ENCODE measurements around the gene SIN3A. TPM values are rescaled to one million over a fixed set of nuclear protein-coding genes. Genes with fewer than 3 reads are reported as not detected.
"Not testable (repeated sequence)": the region's sequence is repeated elsewhere in the genome, so short reads cannot be mapped to it uniquely, and the experiment has no call there.

The SIN3A gene
- total and polyA plus RNA-seq, 2 donors from 2014 or later = 9.2 to 74.3 TPM

- Histone ChIP-seq H3K4me3 (ENCODE audit: low read length in 3 of 3) (no peak overlapping the region), H3K9me3 (ENCODE audit: control insufficient read depth in 2 of 3, insufficient read depth in 1 of 3, low read length in 3 of 3) (no peaks in the 10 kb centered on the region), H3K36me3 (ENCODE audit: control insufficient read depth in 2 of 3, insufficient read depth in 3 of 3, low read length in 3 of 3) (peaks cover 9 to 41% (median 33%) of the 10 kb centered on the region in 3 donors), H3K4me1 (ENCODE audit: control insufficient read depth in 2 of 3, insufficient read depth in 2 of 3, low read depth in 1 of 3, low read length in 3 of 3) (no peaks in the 10 kb centered on the region), H3K27me3 (ENCODE audit: control insufficient read depth, insufficient read depth, low read length) (no peaks in the 10 kb centered on the region), H3K27ac (ENCODE audit: low read depth in 2 of 2, low read length in 2 of 2) (no peak overlapping the region), H3K9ac (ENCODE audit: low read length in 3 of 3) (no peak overlapping the region)
- no peak for TF ChIP-seq CTCF (IDR thresholded peaks at IDR 0.05; ENCODE audit: borderline replicate concordance, extremely low read depth, insufficient read depth)
- FAIRE-seq = no peak
- no peak for DNase-seq
- intact Hi-C loops (cut with DNase I) = no loop called here
These were observed 47.6 kb downstream of the SIN3A start for GRCh38 chr15:75403892-75404291.

GRCh38 chr15:75397494-75397893 lies 54.0 kb downstream of the SIN3A start:
- Histone ChIP-seq H3K9me3 (ENCODE audit: control insufficient read depth in 2 of 3, insufficient read depth in 1 of 3, low read length in 3 of 3) (no peaks in the 10 kb centered on the region), H3K27ac (ENCODE audit: low read depth in 2 of 2, low read length in 2 of 2) (no peak overlapping the region), H3K36me3 (ENCODE audit: control insufficient read depth in 2 of 3, insufficient read depth in 3 of 3, low read length in 3 of 3) (peaks cover 17 to 54% (median 42%) of the 10 kb centered on the region in 3 donors), H3K27me3 (ENCODE audit: control insufficient read depth, insufficient read depth, low read length) (no peaks in the 10 kb centered on the region), H3K9ac (ENCODE audit: low read length in 3 of 3) (no peak overlapping the region), H3K4me1 (ENCODE audit: control insufficient read depth in 2 of 3, insufficient read depth in 2 of 3, low read depth in 1 of 3, low read length in 3 of 3) (no peaks in the 10 kb centered on the region), H3K4me3 (ENCODE audit: low read length in 3 of 3) (no peak overlapping the region)
- intact Hi-C loops (cut with DNase I) = no loop called here
- DNase-seq (no peak), FAIRE-seq (no peak)
- no peak for TF ChIP-seq CTCF (IDR thresholded peaks at IDR 0.05; ENCODE audit: borderline replicate concordance, extremely low read depth, insufficient read depth)

GRCh38 chr15:75389791-75390382 lies 61.6 kb downstream of the SIN3A start:
- Histone ChIP-seq H3K4me1 (ENCODE audit: control insufficient read depth in 2 of 3, insufficient read depth in 2 of 3, low read depth in 1 of 3, low read length in 3 of 3) (no peaks in the 10 kb centered on the region), H3K4me3 (ENCODE audit: low read length in 3 of 3) (no peak overlapping the region), H3K36me3 (ENCODE audit: control insufficient read depth in 2 of 3, insufficient read depth in 3 of 3, low read length in 3 of 3) (peaks cover 16 to 68% (median 43%) of the 10 kb centered on the region in 3 donors), H3K9me3 (ENCODE audit: control insufficient read depth in 2 of 3, insufficient read depth in 1 of 3, low read length in 3 of 3) (no peaks in the 10 kb centered on the region), H3K27me3 (ENCODE audit: control insufficient read depth, insufficient read depth, low read length) (no peaks in the 10 kb centered on the region), H3K27ac (ENCODE audit: low read depth in 2 of 2, low read length in 2 of 2) (no peak overlapping the region), H3K9ac (ENCODE audit: low read length in 3 of 3) (no peak overlapping the region)
- no peak for TF ChIP-seq CTCF (IDR thresholded peaks at IDR 0.05; ENCODE audit: borderline replicate concordance, extremely low read depth, insufficient read depth)
- intact Hi-C loops (cut with DNase I) = no loop called here
- DNase-seq (no peak), FAIRE-seq (no peak)

DNA sequence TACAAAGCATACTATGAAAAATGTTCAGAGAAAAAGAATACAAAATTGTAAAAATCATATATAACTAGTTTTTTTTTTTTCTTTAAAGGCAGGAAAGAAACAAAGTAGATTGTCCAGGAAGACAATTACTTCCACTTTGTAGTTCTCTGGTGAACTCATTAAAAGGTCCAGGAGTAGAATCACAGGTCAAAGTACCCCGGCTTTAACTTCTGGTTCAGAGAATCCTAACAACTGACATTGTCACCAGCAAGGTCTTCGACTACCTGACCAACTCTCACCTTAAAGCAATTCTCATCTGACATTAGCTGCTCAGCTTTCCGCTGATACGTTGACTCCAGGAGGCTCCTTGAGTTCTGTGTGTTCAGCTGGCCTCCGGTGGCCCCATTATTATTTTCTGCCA lies 67.5 kb downstream of the SIN3A start:
- FAIRE-seq; H3K27ac ChIP-seq (ENCODE audit: low read depth in 2 of 2, low read length in 2 of 2); intact Hi-C loops (cut with DNase I); H3K9ac ChIP-seq (ENCODE audit: low read length in 3 of 3); H3K27me3 ChIP-seq (ENCODE audit: control insufficient read depth, insufficient read depth, low read length); H3K4me1 ChIP-seq (ENCODE audit: control insufficient read depth in 2 of 3, insufficient read depth in 2 of 3, low read depth in 1 of 3, low read length in 3 of 3); H3K4me3 ChIP-seq (ENCODE audit: low read length in 3 of 3); DNase-seq; H3K9me3 ChIP-seq (ENCODE audit: control insufficient read depth in 2 of 3, insufficient read depth in 1 of 3, low read length in 3 of 3): not testable (repeated sequence)
- H3K36me3 ChIP-seq (ENCODE audit: control insufficient read depth in 2 of 3, insufficient read depth in 3 of 3, low read length in 3 of 3) = peaks cover 9 to 51% (median 27%) of the 10 kb centered on the region in 3 donors
